Occipital lobe (tissue), 2 donors: ENCODE results near the gene AMPH. TPM values are rescaled to one million over a fixed set of nuclear protein-coding genes. Genes with fewer than 3 reads are reported as not detected.

Experiments used
- DNase-seq: peaks from one replicate; lab custom pipeline; 2025; lab: John Stamatoyannopoulos, UW
- total RNA-seq: library from RNA; depleted of rRNA; stranded (reverse); fragments of >200 nt; gene quantifications from one replicate; pipeline ENCODE4 v1.2.3, GENCODE V29; 2014

The AMPH gene
- total RNA-seq = 17.0 TPM

DNA sequence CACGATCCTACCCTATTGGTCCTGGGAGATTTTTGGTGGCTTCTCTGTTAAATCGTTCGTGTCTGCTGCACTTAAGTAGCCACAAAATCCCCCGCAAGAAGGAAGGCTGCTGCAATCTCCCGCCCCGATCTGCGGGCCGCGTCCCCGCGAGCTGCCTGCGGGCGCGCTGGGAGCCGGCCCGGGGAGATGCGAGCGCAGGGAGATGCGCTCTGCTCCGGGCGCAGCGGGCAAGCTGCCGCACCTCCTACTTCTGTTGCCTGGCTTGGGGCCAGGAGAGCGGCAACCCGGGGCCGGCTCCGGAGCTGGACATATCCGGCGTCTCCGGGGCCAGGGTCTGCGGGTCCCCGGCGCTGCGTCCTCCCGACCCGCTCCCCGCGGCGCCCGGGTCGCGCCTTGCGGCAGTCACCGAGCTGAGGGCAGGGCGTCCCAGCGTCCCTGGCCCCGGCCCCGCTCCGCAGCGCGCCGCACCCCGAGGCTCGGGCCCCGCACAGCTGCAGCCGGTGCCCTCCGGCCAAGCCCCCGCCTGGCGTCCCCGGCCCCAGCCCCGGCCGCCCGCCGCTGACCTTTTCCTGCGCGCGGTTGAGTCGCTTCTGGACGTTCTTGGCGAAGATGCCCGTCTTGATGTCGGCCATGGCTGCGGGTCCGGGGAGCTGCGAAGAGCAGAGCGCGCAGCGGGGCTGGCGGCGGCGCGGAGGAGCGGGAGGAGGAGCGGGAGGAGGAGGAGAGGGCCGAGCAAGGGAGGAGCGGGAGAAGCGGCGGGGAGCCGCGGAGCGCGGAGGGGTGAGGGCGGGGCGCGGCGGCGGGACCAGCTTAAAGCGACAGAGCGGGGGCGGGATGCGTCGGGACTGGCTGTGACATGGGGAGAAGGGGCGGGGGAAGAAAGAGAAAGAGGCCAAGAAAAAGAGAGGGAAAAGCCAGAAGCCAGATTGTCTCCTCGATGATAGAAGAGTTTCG lies at the start of gene AMPH:
AMPH (minus strand) TSS at position 654 of the 954 bp plus-strand sequence; CDS start at position 632, 22 bp downstream.
- DNase-seq = peak; percentile 85

DNA sequence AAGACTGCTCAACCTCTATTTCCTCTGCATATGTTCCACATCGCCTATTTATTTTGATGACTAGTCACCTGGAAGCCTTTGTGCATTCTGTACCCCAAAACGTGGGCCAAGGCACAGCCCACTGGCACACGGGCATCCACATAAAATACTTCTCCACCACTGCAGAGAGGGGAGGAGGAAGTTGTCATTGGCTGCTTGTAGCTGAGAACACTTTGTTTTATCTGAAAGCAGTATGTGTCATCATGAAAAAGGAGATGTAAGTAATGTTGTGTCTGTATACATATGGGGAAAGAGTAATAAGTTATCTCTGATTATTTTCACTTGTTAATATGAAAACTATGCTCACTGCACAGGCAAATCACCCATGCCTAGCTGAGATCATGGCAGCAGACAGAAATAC lies 48.2 kb upstream of the AMPH start:
- no peak for DNase-seq

DNA sequence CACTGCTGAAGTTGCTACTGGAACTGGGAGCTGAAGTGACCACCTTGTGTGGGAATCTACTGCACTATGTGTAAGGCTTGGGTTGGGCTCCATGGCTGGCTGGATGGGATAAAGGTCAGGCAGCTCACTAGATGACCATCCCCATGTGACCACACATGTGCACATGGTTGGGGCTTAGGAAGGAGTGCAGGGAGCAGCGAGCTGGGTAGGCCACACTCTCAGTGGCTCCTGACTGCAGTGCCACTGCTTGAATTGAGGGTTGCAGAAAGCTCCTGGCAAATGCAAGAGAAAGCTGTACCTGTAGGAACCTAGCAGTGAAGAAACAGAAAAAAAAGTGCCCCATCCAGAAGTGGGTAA lies 47.5 kb upstream of the AMPH start:
- DNase-seq = no peak

DNA sequence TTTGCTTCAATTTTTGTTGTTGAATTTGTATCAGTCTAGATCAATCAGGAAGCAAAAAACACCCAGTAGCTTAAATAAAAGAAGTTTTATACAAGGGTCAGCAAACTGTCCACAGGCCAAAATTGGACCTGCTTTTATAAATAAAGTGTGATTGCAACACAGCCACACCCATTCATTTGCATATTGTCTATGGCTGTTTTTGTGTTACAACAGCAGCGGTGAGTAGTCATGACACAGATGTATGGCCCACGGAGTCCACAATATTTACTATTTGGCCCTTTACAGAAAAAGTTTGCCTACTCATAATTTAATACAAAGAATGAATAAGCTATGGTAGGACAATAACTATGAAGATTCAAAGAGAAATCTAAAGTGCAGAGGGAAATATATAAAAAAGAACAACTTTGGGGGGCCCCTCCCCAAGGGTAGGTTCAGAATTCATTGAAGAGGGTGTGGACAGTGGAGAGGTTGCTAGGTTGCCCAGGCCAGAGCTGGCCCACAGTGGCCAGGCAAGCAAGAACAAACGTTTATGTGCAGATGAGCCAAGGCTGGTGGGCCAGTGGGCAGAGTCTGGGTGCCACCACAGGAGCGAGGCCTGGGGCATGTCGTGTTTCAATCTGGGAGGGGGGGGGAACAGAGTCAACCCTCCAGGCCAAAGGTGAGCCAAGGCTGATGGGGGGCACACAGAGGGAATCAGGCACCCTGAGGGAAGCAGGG lies 47.0 kb upstream of the AMPH start:
- DNase-seq = no peak

DNA sequence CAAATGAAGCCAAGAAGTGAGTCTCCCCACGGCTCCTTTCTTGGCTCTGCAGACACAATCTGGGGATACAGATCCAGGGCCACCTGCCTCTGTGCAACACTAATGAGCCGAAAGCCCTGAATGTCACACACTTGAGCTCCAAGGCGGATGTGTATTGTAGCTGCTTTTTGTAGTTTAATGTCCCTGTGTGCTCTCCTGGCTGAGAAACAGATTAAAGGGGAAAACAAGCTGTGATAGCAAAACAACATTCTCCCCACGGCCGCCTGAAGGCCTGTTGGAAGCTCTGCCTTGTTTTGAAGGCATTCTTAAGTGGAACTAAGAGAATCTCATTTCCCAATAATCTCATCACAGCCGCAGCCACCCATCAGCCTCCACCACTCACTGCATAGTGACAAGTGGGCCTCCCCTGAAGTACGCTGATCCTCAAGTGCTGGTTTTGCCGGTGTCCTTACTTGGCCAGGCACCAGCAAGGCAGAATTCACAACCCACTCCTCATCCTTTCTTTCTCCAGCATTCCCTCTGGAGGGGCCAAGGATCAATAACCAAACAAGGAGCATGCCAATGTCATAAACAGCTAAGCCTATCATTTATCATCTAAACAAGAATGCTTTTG lies 44.4 kb upstream of the AMPH start:
- no peak for DNase-seq

DNA sequence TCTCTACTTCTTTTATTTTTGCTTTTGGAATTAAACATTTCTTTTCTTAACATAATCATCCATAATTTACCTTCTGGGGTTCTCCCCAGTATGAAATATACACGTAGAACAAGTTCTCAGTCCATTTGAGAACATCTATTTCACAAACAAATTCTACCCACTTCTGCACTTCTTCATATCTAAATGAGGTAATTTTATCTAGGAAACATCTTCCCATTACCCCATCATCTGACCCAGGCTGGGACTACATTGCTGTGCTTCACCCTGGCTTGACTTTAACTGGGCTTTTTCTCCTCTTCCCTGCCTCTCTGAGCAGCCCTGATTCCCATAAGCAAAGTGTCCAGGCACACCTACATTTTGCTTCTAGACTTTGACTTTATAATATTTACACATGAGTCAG lies 43.3 kb upstream of the AMPH start:
- DNase-seq = no peak

DNA sequence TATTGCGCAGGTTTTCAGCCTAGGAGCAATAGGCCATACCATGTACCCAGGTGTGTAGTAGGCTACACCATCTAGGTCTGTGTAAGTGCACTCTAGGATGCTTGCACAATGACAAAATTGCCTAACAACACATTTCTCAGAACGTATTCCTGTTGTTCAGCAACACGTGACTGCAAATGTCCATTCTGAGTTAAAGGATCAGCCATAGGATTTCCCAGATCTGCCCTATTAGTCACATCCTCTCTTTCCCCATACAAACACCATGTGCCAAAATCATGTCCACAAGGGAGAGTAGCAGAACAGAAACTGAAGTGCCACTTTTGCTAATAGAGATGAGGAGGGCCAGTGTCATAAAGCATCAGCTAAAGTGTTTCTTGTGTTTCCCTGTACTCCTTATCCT lies 42.6 kb upstream of the AMPH start:
- DNase-seq = no peak

DNA sequence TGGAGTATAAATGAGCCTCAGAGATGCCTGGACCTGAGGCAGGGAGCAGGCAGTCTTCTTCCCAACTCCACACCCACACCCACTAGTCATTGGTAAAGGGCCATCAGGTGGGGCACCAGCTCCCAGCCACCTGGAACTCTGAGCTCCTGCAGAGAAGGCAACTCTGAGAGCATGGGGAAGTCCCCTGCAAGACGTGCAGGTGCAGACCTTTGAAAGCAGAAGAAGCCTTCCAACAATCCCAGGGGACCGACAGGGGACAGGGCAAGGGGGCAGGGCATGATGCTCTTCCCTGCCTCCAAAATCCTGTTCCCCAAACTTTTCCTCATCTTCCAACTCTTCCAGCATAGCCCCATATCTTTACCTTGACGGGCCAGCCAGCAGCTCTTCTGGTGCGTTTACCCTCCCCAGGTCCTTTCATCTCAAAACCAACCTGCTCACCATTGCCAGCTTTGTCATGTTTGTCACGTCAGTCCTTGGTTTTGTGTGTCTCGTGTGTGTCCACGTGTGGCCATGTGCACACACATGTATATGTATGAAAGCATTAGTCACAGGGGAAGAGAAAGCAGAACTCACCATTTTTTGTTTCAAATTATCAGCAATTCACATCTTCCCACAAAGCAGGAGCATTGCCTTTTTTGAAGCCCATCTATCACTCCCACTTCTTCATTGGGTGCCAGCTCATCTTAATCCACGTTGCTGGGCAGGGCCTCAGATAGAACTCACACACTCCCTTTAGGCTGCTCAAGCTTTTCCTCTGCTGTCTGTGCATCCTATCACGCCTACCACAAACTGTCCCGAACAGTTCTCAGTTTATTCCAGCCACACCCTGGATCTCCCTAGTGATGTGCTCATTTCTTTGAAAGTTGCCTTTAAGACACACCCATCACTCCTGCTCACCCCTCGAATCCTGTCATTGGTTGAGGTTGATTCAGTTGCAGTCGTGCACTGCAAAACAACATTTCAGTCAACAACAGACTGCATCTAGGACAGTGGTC lies 41.0 kb upstream of the AMPH start:
- no peak for DNase-seq

DNA sequence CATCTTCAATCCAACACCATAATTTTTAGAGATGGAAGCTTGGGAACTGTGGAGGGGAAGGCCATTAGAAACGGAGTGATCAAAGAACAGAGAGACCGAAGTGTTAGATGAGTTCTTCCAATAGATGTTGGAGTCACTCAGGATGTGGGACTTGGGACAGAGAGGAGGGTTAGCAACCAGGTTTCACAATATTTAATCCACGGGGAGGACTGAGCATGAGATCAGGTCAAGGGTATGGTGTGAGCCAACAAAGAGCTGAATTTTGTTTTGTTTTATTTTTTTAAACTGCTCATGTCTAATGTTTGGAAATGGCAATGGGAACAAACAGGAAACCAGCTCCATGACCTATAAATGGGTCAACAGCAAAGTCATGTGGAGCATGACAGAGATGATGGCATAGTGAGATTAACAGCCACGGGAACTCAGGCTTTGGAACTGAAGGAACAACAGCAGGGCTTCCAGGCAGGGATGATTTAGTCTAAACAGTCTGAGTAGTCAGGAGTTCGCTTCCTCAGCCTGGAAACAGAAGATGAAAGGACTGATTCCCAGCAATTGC lies 38.9 kb upstream of the AMPH start:
- no peak for DNase-seq

DNA sequence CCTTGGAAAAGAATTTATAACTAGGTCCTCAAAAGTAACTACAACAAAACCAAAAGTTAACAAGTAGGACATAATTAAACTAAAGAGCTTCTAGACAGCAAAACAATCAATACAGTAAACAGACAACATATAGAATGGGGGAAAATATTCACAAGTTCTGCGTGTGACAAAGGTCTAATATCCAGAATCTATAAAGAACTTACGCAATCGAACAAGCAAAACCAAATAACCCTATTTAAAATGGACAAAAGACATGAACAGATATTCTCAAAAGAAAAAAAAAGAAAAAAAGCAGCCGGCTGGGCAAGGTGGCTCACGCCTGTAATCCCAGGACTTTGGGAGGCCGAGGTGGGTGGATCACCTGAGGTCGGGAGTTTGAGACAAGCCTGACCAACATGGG lies 33.8 kb upstream of the AMPH start:
- no peak for DNase-seq

DNA sequence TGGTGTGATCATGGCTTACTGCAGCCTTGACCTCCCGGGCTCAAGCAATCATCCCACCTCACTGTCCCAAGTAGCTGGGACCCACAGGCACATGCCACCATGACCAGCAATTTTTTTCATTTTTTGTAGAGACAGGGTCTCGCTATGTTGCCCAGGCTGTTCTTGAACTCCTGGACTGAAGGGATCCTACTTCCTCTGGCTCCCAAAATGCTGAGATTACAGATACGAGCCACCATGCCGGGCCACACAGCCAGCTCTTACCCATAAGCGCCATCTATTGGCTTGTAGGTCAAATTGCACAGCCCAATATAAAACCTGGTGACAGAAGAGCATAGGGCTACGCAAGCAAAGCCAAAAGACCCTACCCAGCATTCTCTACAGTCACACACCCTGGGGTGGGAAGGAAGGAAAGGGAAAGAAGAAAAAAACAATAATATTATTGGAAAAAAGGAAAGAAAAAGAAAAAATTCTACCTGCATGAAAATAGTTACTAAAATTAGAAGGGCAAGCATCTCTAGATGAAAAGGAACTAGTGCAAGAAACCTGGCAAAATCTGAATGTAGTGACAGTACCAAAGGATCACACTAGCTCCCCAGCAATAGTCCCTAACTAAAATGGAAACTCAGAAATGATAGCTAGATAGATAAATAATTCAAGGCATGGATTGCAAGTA lies 29.4 kb upstream of the AMPH start:
- DNase-seq = no peak

DNA sequence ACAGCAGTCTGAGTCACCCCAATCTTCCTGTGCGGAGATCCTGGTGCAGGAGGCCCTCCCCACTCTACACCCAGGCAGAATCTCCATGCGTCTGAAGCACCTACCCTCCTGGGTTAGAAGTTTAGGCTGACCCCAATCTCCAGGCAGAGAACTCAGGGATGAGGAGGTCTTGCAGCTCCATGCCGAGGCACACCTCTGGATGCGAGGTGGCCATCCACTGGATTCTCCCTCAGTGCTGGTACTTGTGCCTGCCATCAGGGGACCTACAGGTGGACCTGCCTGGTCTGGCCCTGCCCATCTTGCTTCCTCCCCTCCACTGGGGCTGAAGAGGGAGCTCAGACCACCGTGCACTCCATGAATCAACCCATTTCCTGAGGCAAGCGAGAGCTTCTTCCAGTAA lies 28.8 kb upstream of the AMPH start:
- DNase-seq = no peak

DNA sequence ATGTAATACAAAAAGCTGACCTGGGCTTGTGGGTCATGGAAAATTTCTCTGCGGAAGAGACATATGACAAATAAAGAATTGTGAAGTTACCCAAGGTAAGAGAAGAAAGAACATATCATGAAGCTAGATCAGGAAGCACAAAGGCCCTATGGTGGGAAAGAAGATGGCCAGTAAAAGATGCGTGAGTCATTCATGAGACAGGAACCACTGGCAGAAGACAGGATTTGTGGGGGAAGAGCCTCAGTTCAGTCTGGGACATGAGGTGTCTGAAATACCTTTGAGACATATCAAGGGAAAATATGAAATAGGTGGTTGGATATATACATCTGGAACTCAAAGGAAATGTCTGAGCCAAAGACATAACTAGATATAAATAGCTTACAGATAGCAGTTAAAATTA lies 27.7 kb upstream of the AMPH start:
- DNase-seq = no peak

DNA sequence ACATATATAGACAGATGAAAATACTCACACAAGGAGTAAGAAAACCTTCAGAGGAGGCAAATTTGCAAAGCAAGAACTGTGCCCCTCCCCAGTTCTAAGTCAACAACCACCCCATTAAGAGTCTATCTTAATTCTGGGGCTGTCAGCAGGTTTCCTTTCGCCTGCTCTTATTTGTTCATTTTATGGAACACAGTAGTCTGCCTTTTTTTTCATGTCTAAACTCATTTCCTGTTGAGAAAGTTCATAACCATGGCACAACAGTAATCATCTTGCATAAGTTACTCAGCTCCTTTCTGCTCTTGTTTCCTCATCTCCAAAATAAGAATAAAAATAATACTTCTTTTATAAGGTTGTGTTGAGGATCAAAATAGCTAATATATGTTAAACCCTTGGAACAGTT lies 25.8 kb upstream of the AMPH start:
- no peak for DNase-seq

DNA sequence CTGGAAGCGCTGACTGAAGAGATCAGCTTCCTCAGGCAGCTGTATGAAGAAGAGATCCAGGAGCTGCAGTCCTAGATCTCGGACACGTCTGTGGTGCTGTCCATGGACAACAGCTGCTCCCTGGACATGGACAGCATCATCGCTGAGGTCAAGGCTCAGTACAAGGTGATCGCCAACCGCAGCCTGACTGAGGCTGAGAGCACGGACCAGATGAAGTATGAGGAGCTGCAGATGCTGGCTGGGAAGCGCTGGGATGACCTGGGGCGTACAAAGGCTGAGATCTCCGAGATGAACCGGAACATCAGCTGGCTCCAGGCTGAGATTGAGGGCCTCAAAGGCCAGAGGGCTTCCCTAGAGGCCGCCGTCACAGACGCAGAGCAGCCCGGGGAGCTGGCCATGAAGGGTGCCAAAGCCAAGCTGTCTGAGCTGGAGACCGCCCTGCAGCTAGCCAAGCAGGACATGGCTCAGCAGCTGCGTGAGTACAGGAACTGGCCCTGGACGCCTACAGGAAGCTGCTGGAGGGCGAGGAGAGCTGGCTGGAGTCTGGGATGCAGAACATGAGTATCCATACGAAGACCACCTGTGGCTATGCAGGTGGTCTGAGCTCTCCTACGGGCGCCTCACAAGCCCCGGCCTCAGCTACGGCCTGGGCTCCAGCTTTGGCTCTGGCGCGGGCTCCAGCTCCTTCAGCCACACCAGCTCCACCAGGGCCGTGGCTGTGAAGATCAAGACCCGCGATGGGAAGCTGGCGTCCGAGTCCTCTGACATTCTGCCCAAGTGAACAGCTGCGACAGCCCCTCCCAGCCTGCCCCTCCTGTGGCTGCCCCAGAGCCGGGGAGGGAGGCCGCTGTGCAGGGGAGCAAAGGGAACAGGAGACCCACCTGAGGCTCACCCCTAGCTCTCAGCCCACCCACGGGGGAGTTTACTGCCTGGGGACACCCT lies 24.9 kb upstream of the AMPH start:
- no peak for DNase-seq

DNA sequence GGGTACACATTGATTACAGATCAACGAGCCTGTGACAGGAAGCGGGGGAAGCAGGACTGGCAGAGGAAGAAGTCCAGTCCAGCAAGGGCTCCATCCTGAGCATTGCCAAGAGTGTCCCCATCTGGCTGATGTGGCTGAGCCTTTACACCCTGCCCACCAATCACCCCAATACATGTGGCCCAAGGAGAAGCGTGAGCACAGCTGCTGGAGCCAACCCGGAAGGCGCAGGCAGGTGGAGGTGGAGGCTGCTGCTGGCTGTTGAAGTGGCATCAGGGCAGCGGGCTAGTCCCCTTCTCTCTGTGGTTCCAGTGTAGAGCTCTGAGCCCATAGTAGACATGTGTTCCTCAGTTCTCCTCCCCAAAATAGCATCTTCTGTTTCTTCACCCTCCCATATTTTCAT lies 6.8 kb upstream of the AMPH start:
- DNase-seq = no peak

DNA sequence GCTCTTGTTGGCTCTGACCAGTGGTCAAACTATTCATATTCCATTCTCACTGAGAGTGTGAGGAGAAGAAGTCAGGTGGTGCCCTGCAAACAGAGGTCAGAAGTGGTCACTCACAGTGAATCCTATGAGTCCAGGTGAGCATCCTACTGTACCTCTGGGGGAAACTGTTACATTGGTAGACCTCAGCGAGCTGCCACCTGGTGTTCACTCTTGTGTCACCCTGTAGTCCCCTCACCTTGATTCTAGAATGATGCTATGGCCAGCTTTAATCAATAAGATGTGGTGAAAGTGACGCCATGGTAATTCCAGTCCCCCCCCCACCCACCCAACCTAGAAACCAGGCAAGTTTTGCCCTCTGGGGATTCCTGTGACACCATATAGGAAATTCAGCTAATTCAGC lies 1.2 kb upstream of the AMPH start:
- no peak for DNase-seq

DNA sequence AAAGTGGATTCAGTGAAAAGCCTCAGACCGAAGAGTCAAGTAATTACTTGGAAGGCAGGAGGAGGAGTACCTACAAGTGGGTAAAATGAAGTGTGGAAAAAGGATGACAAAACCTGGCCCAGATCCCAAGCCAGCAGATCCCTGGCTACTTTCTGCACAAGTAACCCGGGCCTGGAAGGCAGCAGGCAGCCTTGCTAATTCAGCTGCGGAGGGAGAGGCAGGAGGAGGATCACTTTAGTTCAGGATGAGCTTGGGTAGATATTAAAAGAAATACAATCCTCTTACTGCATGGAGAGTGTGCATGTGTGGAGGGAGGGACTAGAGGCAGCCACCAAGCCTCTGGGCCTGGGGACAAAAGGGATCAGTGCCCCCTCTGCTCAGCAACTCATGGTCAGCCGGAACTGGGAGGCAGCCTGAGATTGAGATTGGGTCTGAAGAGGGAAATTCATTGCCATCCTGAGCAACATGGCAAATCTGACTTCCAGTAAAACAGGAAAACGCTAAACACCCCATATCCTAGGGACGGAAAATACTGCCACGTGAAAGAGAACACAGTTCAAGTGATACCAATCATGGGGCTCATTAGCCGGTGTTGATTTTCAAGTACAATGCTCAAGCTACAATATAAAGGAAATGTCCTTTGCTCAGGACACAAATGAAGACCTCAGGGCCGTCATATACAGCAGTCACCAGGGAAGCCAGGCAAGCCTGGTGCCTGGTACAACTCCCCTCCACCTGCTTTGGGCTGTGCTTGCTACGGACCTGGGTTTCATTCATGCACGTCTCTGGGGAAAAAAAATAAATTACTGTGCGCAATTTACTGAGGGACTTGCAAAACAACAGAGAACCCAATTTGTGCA lies 1.3 kb downstream of the AMPH start:
- DNase-seq = peak; percentile 6
